ENCODE data around the gene AK5.

The AK5 gene

DNA sequence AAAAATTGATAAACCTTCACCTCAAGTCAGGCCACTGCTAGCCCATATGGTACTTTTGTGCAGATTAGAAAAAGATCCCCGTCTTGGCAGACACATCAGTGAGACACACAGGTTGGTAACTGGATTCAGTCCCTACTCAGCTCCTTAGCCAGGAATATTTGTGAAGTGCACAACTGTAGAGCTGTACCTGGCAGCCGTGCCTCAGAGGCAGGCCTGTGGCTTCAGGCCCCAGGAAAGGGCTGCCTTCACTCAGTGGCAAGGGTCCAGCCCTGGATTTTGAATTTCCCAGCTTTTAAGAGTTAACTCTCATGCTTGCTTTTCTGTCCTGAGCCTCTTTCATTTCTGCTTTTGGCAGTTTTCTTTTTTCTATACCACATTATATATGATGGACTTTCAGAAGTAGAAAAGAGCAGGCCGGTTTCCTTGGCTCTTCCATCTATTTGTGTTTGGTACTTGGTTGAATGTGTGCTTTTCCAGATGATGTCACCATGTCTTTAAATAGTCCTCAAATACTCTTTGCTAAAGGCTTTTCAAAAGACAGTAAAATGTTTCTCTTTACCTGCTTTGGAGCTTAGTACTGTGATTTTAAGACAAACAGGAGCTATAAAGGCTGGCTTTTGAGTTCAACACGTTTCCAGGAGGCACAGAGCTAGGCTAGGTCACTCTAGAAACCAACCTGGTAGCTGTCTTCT, 186.6 kb downstream of the AK5 start:
- H3K9me2 ChIP-seq (replicated peaks; ENCODE audit: insufficient read depth, low read length) = no peaks in the 10 kb centered on the region
- no peaks in the 10 kb centered on the region for H3K79me2 ChIP-seq (ENCODE audit: low read length)
- no peaks in the 10 kb centered on the region for H3K27me3 ChIP-seq (replicated peaks; ENCODE audit: insufficient read depth, low read length)
- H3K9me3 ChIP-seq (replicated peaks; ENCODE audit: insufficient read depth, low read length) = no peaks in the 10 kb centered on the region
- no peaks in the 10 kb centered on the region for H3K4me1 ChIP-seq (ENCODE audit: low read length)
- H3K36me3 ChIP-seq (replicated peaks; ENCODE audit: insufficient read depth, low read length) = no peaks in the 10 kb centered on the region
- H4K20me1 ChIP-seq (ENCODE audit: insufficient read depth, low read length) = no peaks in the 10 kb centered on the region
- DNase-seq = no peak
- no peak overlapping the region for H2AFZ ChIP-seq (ENCODE audit: low read length)
- no peak overlapping the region for H3K9ac ChIP-seq (ENCODE audit: low read length)
- no peak overlapping the region for H3K27ac ChIP-seq (ENCODE audit: low read length)
- TF ChIP-seq EZH2 (optimal IDR thresholded peaks at IDR 0.05; ENCODE audit: low read depth, low read length) (no peak), EZH2phosphoT487 (IDR thresholded peaks at IDR 0.05; ENCODE audit: low read length) (no peak)
- TF ChIP-seq, protein P1, sequence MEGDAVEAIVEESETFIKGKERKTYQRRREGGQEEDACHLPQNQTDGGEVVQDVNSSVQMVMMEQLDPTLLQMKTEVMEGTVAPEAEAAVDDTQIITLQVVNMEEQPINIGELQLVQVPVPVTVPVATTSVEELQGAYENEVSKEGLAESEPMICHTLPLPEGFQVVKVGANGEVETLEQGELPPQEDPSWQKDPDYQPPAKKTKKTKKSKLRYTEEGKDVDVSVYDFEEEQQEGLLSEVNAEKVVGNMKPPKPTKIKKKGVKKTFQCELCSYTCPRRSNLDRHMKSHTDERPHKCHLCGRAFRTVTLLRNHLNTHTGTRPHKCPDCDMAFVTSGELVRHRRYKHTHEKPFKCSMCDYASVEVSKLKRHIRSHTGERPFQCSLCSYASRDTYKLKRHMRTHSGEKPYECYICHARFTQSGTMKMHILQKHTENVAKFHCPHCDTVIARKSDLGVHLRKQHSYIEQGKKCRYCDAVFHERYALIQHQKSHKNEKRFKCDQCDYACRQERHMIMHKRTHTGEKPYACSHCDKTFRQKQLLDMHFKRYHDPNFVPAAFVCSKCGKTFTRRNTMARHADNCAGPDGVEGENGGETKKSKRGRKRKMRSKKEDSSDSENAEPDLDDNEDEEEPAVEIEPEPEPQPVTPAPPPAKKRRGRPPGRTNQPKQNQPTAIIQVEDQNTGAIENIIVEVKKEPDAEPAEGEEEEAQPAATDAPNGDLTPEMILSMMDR (IDR thresholded peaks at IDR 0.05; ENCODE audit: low read length) = no peak
- no peak overlapping the region for H3K4me2 ChIP-seq (ENCODE audit: low read depth, low read length)
- no peaks in the 10 kb centered on the region for H3F3A ChIP-seq (ENCODE audit: insufficient read depth, low read length)
- no peak overlapping the region for H3K4me3 ChIP-seq (ENCODE audit: low read length)

DNA sequence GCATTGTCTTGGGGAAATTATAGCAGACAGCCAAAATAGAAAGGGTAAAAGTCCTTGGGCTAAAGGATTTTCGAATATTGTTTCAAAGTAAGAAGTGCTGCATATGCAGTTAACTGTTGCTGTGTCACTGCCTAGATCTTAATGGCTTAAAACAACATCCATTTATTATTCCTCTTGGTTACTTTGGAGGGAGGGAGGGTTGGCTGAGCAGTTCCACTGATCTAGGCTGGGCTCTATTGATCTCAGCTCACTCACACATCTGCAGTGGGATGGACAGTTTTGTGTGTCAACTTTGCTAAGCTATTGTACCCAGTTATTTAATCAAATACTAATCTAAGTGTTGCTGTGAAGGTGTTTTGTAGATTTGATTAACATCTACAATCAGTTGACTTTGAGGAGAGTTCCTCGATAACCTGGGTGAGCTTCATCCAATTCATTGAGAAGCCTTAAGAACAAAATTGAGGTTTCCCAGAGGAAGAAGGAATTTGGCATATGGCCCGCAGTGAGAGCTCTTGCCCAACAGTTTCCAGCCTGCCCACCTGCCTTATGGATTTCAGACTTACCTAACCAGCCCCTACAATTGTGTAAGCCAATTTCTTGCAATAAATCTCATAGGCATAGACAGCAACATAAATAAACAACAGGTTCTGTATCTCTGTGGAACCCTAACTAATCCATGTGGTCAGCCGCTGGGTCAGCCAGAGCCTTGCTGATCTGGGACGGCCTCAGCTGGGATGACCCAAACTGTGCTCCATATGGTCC, 187.3 kb downstream of the AK5 start:
- DNase-seq = no peak
- no peaks in the 10 kb centered on the region for H3K4me1 ChIP-seq (ENCODE audit: low read length)
- no peak overlapping the region for H3K4me2 ChIP-seq (ENCODE audit: low read depth, low read length)
- H3K9me2 ChIP-seq (replicated peaks; ENCODE audit: insufficient read depth, low read length) = no peaks in the 10 kb centered on the region
- H3K27ac ChIP-seq (ENCODE audit: low read length) = no peak overlapping the region
- no peak overlapping the region for H2AFZ ChIP-seq (ENCODE audit: low read length)
- H3K9ac ChIP-seq (ENCODE audit: low read length) = no peak overlapping the region
- no peaks in the 10 kb centered on the region for H3K79me2 ChIP-seq (ENCODE audit: low read length)
- H3K9me3 ChIP-seq (replicated peaks; ENCODE audit: insufficient read depth, low read length) = no peaks in the 10 kb centered on the region
- TF ChIP-seq EZH2phosphoT487 (IDR thresholded peaks at IDR 0.05; ENCODE audit: low read length) (no peak), EZH2 (optimal IDR thresholded peaks at IDR 0.05; ENCODE audit: low read depth, low read length) (no peak)
- TF ChIP-seq, protein P1 (IDR thresholded peaks at IDR 0.05; ENCODE audit: low read length) = no peak
- H3K27me3 ChIP-seq (replicated peaks; ENCODE audit: insufficient read depth, low read length) = no peaks in the 10 kb centered on the region
- no peaks in the 10 kb centered on the region for H4K20me1 ChIP-seq (ENCODE audit: insufficient read depth, low read length)
- no peaks in the 10 kb centered on the region for H3K36me3 ChIP-seq (replicated peaks; ENCODE audit: insufficient read depth, low read length)
- H3K4me3 ChIP-seq (ENCODE audit: low read length) = no peak overlapping the region
- no peaks in the 10 kb centered on the region for H3F3A ChIP-seq (ENCODE audit: insufficient read depth, low read length)

DNA sequence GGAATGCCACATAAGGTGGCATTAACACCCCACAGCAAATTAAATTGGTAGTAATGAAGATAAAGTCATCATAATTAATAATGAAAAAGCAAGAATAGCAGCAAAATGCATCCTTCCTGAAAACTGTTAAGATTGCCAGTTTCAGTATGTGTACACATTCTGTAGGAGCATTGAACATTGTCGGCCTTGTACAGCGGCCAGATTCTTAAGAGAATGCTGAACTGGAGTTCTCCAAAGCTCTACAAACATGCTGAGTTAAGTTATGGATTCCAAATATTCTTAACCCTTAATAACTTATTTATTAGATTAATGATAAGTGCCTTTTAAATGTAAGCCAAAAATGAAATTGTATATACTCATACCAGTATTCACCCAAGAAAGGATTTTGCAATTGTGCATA, 189.9 kb downstream of the AK5 start:
- Histone ChIP-seq H3K9me3 (replicated peaks; ENCODE audit: insufficient read depth, low read length) (no peaks in the 10 kb centered on the region), H2AFZ (ENCODE audit: low read length) (no peak overlapping the region), H3K27me3 (replicated peaks; ENCODE audit: insufficient read depth, low read length) (no peaks in the 10 kb centered on the region), H3K4me2 (ENCODE audit: low read depth, low read length) (no peak overlapping the region), H3K9me2 (replicated peaks; ENCODE audit: insufficient read depth, low read length) (no peaks in the 10 kb centered on the region), H3K27ac (ENCODE audit: low read length) (no peak overlapping the region), H3K79me2 (ENCODE audit: low read length) (no peaks in the 10 kb centered on the region), H4K20me1 (ENCODE audit: insufficient read depth, low read length) (no peaks in the 10 kb centered on the region), H3F3A (ENCODE audit: insufficient read depth, low read length) (no peaks in the 10 kb centered on the region), H3K4me1 (ENCODE audit: low read length) (no peaks in the 10 kb centered on the region), H3K9ac (ENCODE audit: low read length) (no peak overlapping the region), H3K4me3 (ENCODE audit: low read length) (no peak overlapping the region), H3K36me3 (replicated peaks; ENCODE audit: insufficient read depth, low read length) (no peaks in the 10 kb centered on the region)
- DNase-seq = no peak
- no peak for TF ChIP-seq EZH2phosphoT487 (IDR thresholded peaks at IDR 0.05; ENCODE audit: low read length)
- TF ChIP-seq, protein P1 (IDR thresholded peaks at IDR 0.05; ENCODE audit: low read length) = no peak
- no peak for TF ChIP-seq EZH2 (optimal IDR thresholded peaks at IDR 0.05; ENCODE audit: low read depth, low read length)

Measured in MM.1S (cell line).